Neural crest cell (in vitro differentiated cells): ENCODE results near the gene GRHPR. TPM values are rescaled to one million over a fixed set of nuclear protein-coding genes. Genes with fewer than 3 reads are reported as not detected.

ENCODE experiments used
- DNase-seq: peaks from one replicate; pipeline ENCODE4 v3.0.0; 2021; ENCODE audit warnings: low read depth, mixed read lengths, low spot score
- H3K27ac Mint-ChIP-seq: one replicate; pipeline ENCODE4 v1.8.0; 2021; ENCODE audit warnings: mild to moderate bottlenecking, mixed read lengths; ENCODE audit not compliant: unreplicated experiment
- H3K27me3 Mint-ChIP-seq: 2 replicates; pipeline ENCODE4 v1.8.0; 2021; ENCODE audit warnings: low read depth, mild to moderate bottlenecking, mixed read lengths
- H3K36me3 Mint-ChIP-seq: 2 replicates; pipeline ENCODE4 v1.8.0; 2021; ENCODE audit warnings: low read depth, mild to moderate bottlenecking, mixed read lengths
- H3K4me1 Mint-ChIP-seq: 2 replicates; pipeline ENCODE4 v1.8.0; 2021; ENCODE audit warnings: mixed read lengths
- H3K4me3 Mint-ChIP-seq: one replicate; pipeline ENCODE4 v1.8.0; 2021; ENCODE audit warnings: mild to moderate bottlenecking, mixed read lengths
- H3K9me3 Mint-ChIP-seq: 2 replicates; pipeline ENCODE4 v1.8.0; 2021; ENCODE audit warnings: mixed read lengths
- total RNA-seq: library from RNA; stranded (reverse); gene quantifications from 2 replicates; pipeline ENCODE4 v1.2.1, GENCODE V29; 2021
- TF ChIP-seq, protein P1 (sequence below): fragments of 200-600 bp; sonication (generic); conservative IDR thresholded peaks from 2 replicates; pipeline ENCODE4 v1.5.0; 2021; ENCODE audit warnings: antibody characterized with exemption, mild to moderate bottlenecking

GRHPR gene
- total RNA-seq, 1 donor from 2014 or later, result 120 TPM

- DNase-seq, result no peak
- no peaks in the 10 kb centered on the region for H3K4me1 Mint-ChIP-seq
- no peaks in the 10 kb centered on the region for H3K27me3 Mint-ChIP-seq
- TF ChIP-seq, protein P1, sequence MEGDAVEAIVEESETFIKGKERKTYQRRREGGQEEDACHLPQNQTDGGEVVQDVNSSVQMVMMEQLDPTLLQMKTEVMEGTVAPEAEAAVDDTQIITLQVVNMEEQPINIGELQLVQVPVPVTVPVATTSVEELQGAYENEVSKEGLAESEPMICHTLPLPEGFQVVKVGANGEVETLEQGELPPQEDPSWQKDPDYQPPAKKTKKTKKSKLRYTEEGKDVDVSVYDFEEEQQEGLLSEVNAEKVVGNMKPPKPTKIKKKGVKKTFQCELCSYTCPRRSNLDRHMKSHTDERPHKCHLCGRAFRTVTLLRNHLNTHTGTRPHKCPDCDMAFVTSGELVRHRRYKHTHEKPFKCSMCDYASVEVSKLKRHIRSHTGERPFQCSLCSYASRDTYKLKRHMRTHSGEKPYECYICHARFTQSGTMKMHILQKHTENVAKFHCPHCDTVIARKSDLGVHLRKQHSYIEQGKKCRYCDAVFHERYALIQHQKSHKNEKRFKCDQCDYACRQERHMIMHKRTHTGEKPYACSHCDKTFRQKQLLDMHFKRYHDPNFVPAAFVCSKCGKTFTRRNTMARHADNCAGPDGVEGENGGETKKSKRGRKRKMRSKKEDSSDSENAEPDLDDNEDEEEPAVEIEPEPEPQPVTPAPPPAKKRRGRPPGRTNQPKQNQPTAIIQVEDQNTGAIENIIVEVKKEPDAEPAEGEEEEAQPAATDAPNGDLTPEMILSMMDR, result no peak
- no peak overlapping the region for H3K27ac Mint-ChIP-seq
- no peaks in the 10 kb centered on the region for H3K36me3 Mint-ChIP-seq
- no peaks in the 10 kb centered on the region for H3K9me3 Mint-ChIP-seq
- H3K4me3 Mint-ChIP-seq, result no peak overlapping the region
Measured at GRCh38 chr9:37399336-37399735, 23.2 kb upstream of the GRHPR start.

GRCh38 chr9:37404590-37404989 lies 17.9 kb upstream of the GRHPR start:
- H3K27me3 Mint-ChIP-seq, result no peaks in the 10 kb centered on the region
- TF ChIP-seq, protein P1, result no peak
- no peaks in the 10 kb centered on the region for H3K36me3 Mint-ChIP-seq
- H3K9me3 Mint-ChIP-seq, result no peaks in the 10 kb centered on the region
- H3K4me1 Mint-ChIP-seq, result no peaks in the 10 kb centered on the region
- no peak overlapping the region for H3K4me3 Mint-ChIP-seq
- H3K27ac Mint-ChIP-seq, result no peak overlapping the region
- DNase-seq, result no peak

GRCh38 chr9:37405350-37405749 lies 17.1 kb upstream of the GRHPR start:
- Mint-ChIP-seq H3K27ac (no peak overlapping the region), H3K4me3 (no peak overlapping the region), H3K36me3 (no peaks in the 10 kb centered on the region), H3K9me3 (no peaks in the 10 kb centered on the region), H3K4me1 (no peaks in the 10 kb centered on the region), H3K27me3 (no peaks in the 10 kb centered on the region)
- TF ChIP-seq, protein P1, result no peak
- DNase-seq, result no peak

GRCh38 chr9:37405764-37406380 lies 16.6 kb upstream of the GRHPR start:
- no peak overlapping the region for H3K27ac Mint-ChIP-seq
- H3K36me3 Mint-ChIP-seq, result no peaks in the 10 kb centered on the region
- H3K27me3 Mint-ChIP-seq, result no peaks in the 10 kb centered on the region
- DNase-seq, result no peak
- TF ChIP-seq, protein P1, result no peak
- no peaks in the 10 kb centered on the region for H3K9me3 Mint-ChIP-seq
- peaks cover 1% of the 10 kb centered on the region for H3K4me1 Mint-ChIP-seq
- H3K4me3 Mint-ChIP-seq, result no peak overlapping the region

DNA sequence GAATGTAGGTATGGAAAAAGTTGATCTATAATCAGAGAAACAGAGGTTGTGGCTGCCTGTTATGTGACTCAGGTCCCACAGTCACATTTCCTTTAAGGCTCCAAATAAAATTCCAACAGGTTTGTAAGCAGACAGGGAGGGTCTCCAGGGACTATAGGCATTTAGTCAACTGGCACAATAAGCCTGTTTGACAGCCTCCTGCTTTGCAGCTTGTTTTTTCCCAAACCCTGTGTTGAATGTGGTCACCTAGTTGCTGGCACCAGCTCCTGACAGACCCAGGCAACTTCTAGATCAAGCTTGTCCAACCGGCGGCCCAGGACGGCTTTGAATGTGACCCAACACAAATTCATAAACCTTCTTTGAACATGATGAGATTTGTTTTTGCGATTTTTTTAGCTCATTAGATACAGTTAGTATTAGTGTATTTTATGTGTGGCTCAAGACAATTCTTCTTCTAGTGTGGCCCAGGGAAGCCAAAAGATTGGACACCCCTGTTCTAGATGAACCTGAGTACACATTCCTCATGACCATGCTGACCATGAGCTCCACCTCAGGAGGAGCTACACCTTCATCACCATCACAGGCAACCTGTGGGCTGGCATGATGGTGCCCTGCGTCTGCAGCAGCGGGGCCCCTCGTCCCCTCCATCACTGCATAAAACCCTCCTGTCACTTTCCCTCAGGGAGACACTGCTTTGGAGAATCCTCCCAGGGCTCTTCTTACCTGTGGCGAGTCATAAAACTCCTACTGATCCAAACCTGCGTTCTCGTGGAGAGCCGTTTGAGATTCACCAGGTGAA lies 15.7 kb upstream of the GRHPR start:
- H3K4me1 Mint-ChIP-seq, result peaks cover 3% of the 10 kb centered on the region
- no peaks in the 10 kb centered on the region for H3K36me3 Mint-ChIP-seq
- TF ChIP-seq, protein P1, result no peak
- no peak overlapping the region for H3K4me3 Mint-ChIP-seq
- H3K9me3 Mint-ChIP-seq, result no peaks in the 10 kb centered on the region
- H3K27ac Mint-ChIP-seq, result no peak overlapping the region
- DNase-seq, result no peak
- no peaks in the 10 kb centered on the region for H3K27me3 Mint-ChIP-seq
